HCT116 (cell line): ENCODE results near the gene FGD4. TPM values are rescaled to one million over a fixed set of nuclear protein-coding genes. Genes with fewer than 3 reads are reported as not detected.
A peak's percentile ranks its signal among the peaks of the same experiment; 100 is the strongest.

Experiments
- ATAC-seq: fragments of 200-7000 bp; cut with Tn5 transposase; 2 replicates; pipeline ENCODE4 v1.9.1; 2020; ENCODE audit warnings: mild to moderate bottlenecking, moderate library complexity
- BruUV-seq: library from RNA; stranded (reverse); fragments of 400-500 nt; replicated peaks from 2 replicates; lab custom pipeline; 2021; lab: Mats Ljungman, UMichigan
- CTCF ChIA-PET: fragments of 300-600 bp; sonication (Branson Sonifier 250); formaldehyde crosslinking; loops from one replicate; lab custom pipeline; 2021; ENCODE audit warnings: antibody characterized with exemption; lab: Charles Lee
- POLR2A ChIA-PET: fragments of 300-600, 350-600 bp; sonication (Branson Sonifier 250); formaldehyde crosslinking; loops from one replicate; lab custom pipeline; 2021; ENCODE audit warnings: antibody characterized with exemption; lab: Charles Lee
- RAD21 ChIA-PET, 2 experiments: fragments of 300-600 bp; sonication (Branson Sonifier 250); formaldehyde crosslinking; loops; one replicate each; lab custom pipeline; 2023; ENCODE audit warnings: low total read pairs in 2 of 2; ENCODE audit not compliant: uncharacterized antibody in 2 of 2, unreplicated experiment in 2 of 2, low non-redundant PET in 1 of 2; lab: Charles Lee
- DNase-seq: peaks from one replicate; pipeline ENCODE4 v3.0.0-alpha.2; 2010; ENCODE audit warnings: low read depth, low spot score
- H2AFZ ChIP-seq: fragments of 200-600 bp; shearing (Covaris generic), sonication (generic); 2 replicates; pipeline ENCODE4 v1.6.1; 2017; ENCODE audit warnings: low read depth, mixed run types, mixed read lengths, antibody characterized with exemption, low read length; ENCODE audit not compliant: poor library complexity, severe bottlenecking
- H3K27ac ChIP-seq: 2 replicates; pipeline ENCODE4 v1.5.1; 2012; ENCODE audit warnings: low read depth, low read length
- H3K27me3 ChIP-seq: fragments of 200-600 bp; sonication (generic); 2 replicates; pipeline ENCODE4 v1.6.1; 2016; ENCODE audit warnings: mixed run types, low read length, mixed read lengths; ENCODE audit not compliant: insufficient read depth
- H3K36me3 ChIP-seq, 2 experiments: fragments of 200-500 bp in 1 of 2; fragments of 200-600 bp in 1 of 2; sonication (Bioruptor generic) in 1 of 2; sonication (generic) in 1 of 2; 2 replicates each; pipeline versions ENCODE4 v1.5.1 to v1.6.1; 2014 to 2016; ENCODE audit warnings: low read length in 2 of 2, inconsistent platforms in 1 of 2, mixed read lengths in 1 of 2, mixed run types in 1 of 2; ENCODE audit not compliant: insufficient read depth in 2 of 2, control insufficient read depth in 1 of 2
- H3K4me1 ChIP-seq, 2 experiments: fragments of 200-600 bp in 1 of 2; sonication (generic) in 1 of 2; 2 replicates each; pipeline versions ENCODE4 v1.5.1 to v1.6.1; 2012 to 2017; ENCODE audit warnings: low read length in 2 of 2, inconsistent platforms in 1 of 2, mild to moderate bottlenecking in 1 of 2, mixed read lengths in 1 of 2, mixed run types in 1 of 2, moderate library complexity in 1 of 2; ENCODE audit not compliant: insufficient read depth in 2 of 2, control insufficient read depth in 1 of 2
- H3K4me2 ChIP-seq: fragments of 200-600 bp; sonication (generic); 2 replicates; pipeline ENCODE4 v1.6.1; 2017; ENCODE audit warnings: mixed run types, low read length, mixed read lengths
- H3K4me3 ChIP-seq, 2 experiments: fragments of 200-600 bp in 1 of 2; sonication (generic) in 1 of 2; replicated peaks in 1 of 2; 2 replicates each; pipeline ENCODE4 v1.5.1; 2011 to 2016; ENCODE audit warnings: low read length in 2 of 2, control low read depth in 1 of 2, low read depth in 1 of 2, mild to moderate bottlenecking in 1 of 2, mixed read lengths in 1 of 2, mixed run types in 1 of 2
- H3K79me2 ChIP-seq: fragments of 200-600 bp; sonication (generic); 2 replicates; pipeline ENCODE4 v1.6.1; 2017; ENCODE audit warnings: mild to moderate bottlenecking, mixed run types, low read length, moderate library complexity, mixed read lengths; ENCODE audit not compliant: insufficient read depth
- H3K9ac ChIP-seq: fragments of 200-600 bp; sonication (generic); 2 replicates; pipeline ENCODE4 v1.6.1; 2016; ENCODE audit warnings: low read length, mixed read lengths
- H3K9me2 ChIP-seq: fragments of 200-600 bp; sonication (generic), shearing (Covaris generic); 2 replicates; pipeline ENCODE4 v1.6.1; 2017; ENCODE audit warnings: mixed run types, mild to moderate bottlenecking, moderate library complexity; ENCODE audit not compliant: insufficient read depth
- H3K9me3 ChIP-seq, 2 experiments: fragments of 200-500 bp in 1 of 2; fragments of 200-600 bp in 1 of 2; sonication (Bioruptor generic) in 1 of 2; sonication (generic) in 1 of 2; 2 replicates each; pipeline ENCODE4 v1.6.1; 2014 to 2017; ENCODE audit warnings: low read length in 2 of 2, mixed read lengths in 2 of 2, inconsistent platforms in 1 of 2, low read depth in 1 of 2, mild to moderate bottlenecking in 1 of 2, mixed run types in 1 of 2, moderate library complexity in 1 of 2; ENCODE audit not compliant: control insufficient read depth in 1 of 2, insufficient read depth in 1 of 2
- H4K20me1 ChIP-seq: fragments of 200-600 bp; sonication (generic), shearing (Covaris generic); 2 replicates; pipeline ENCODE4 v1.6.1; 2017; ENCODE audit warnings: mixed run types, mild to moderate bottlenecking, moderate library complexity; ENCODE audit not compliant: insufficient read depth
- CBX3 ChIP-seq: IDR thresholded peaks from 2 replicates; pipeline ENCODE4 v1.6.1; 2012; ENCODE audit warnings: low read depth
- EGR1 ChIP-seq: IDR thresholded peaks from 2 replicates; pipeline ENCODE4 v1.6.1; 2012; ENCODE audit warnings: low read depth
- EZH2 ChIP-seq: fragments of 200-600 bp; sonication (generic); IDR thresholded peaks from 2 replicates; pipeline ENCODE4 v1.6.1; 2017; ENCODE audit warnings: antibody characterized with exemption, mixed run types
- EZH2phosphoT487 ChIP-seq: fragments of 200-600 bp; IDR thresholded peaks from 2 replicates; pipeline ENCODE4 v1.6.1; 2018; ENCODE audit warnings: antibody characterized with exemption, borderline replicate concordance
- FOSL1 ChIP-seq: IDR thresholded peaks from 2 replicates; pipeline ENCODE4 v1.6.1; 2012; ENCODE audit warnings: low read depth
- JUND ChIP-seq: IDR thresholded peaks from 2 replicates; pipeline ENCODE4 v1.6.1; 2012
- POLR2AphosphoS5 ChIP-seq: IDR thresholded peaks from 2 replicates; pipeline ENCODE4 v1.6.1; 2011; ENCODE audit warnings: mild to moderate bottlenecking, low read depth, low read length, moderate library complexity
- RAD21 ChIP-seq: IDR thresholded peaks from 2 replicates; pipeline ENCODE4 v1.6.1; 2012; ENCODE audit warnings: low read depth, mild to moderate bottlenecking
- SP1 ChIP-seq: IDR thresholded peaks from 2 replicates; pipeline ENCODE4 v1.6.1; 2012; ENCODE audit warnings: low read depth
- SRF ChIP-seq: IDR thresholded peaks from 2 replicates; pipeline ENCODE4 v1.6.1; 2012; ENCODE audit warnings: low read depth
- TCF7L2 ChIP-seq: IDR thresholded peaks from 2 replicates; pipeline ENCODE4 v1.7.0; 2011; ENCODE audit warnings: borderline replicate concordance, inconsistent platforms; ENCODE audit not compliant: insufficient read depth, insufficient read length; ENCODE audit errors: extremely low read depth
- YY1 ChIP-seq: IDR thresholded peaks from 2 replicates; pipeline ENCODE4 v1.6.1; 2011; ENCODE audit warnings: low read length, low read depth, moderate library complexity, mild to moderate bottlenecking; ENCODE audit not compliant: insufficient replicate concordance; ENCODE audit errors: extremely low read depth
- ZFX ChIP-seq: fragments of 450-650 bp; IDR thresholded peaks from 2 replicates; pipeline ENCODE4 v1.6.1; 2017
- ZNF274 ChIP-seq: fragments of 200-500 bp; sonication (Bioruptor generic); IDR thresholded peaks from 2 replicates; pipeline ENCODE4 v1.6.1; 2014; ENCODE audit warnings: mild to moderate bottlenecking, low read depth, low read length, inconsistent platforms
- intact Hi-C: fragments of 100-400 bp; cut with micrococcal nuclease; formaldehyde crosslinking; loops from 2 replicates; pipeline ENCODE4 v1.10.0; 2022
- total RNA-seq: library from RNA; stranded (reverse); gene quantifications from one replicate; pipeline ENCODE4 v1.2.1, GENCODE V29; 2021; ENCODE audit not compliant: unreplicated experiment
- TF ChIP-seq, protein P1 (sequence below), 3 experiments: fragments of 200-600 bp in 1 of 3; sonication (generic) in 1 of 3; IDR thresholded peaks in 2 of 3; conservative IDR thresholded peaks in 1 of 3; 2 replicates each; pipeline ENCODE4 v1.5.1; 2012 to 2017; ENCODE audit warnings: low read depth in 2 of 3, low read length in 2 of 3, antibody characterized with exemption in 1 of 3, borderline replicate concordance in 1 of 3, control low read depth in 1 of 3, mild to moderate bottlenecking in 1 of 3, mixed read lengths in 1 of 3, mixed run types in 1 of 3, moderate library complexity in 1 of 3; ENCODE audit not compliant: insufficient read depth in 1 of 3
- TF ChIP-seq, protein P2 (sequence below): IDR thresholded peaks from 2 replicates; pipeline ENCODE4 v1.6.1; 2011; ENCODE audit warnings: mild to moderate bottlenecking, low read length, moderate library complexity; ENCODE audit not compliant: insufficient replicate concordance; ENCODE audit errors: extremely low read depth
- TF ChIP-seq, protein P3 (sequence below): IDR thresholded peaks from 2 replicates; pipeline ENCODE4 v1.6.1; 2012; ENCODE audit warnings: low read depth

FGD4 gene
- total RNA-seq, 1 experiment from 2014 or later, result 7.7 TPM

DNA sequence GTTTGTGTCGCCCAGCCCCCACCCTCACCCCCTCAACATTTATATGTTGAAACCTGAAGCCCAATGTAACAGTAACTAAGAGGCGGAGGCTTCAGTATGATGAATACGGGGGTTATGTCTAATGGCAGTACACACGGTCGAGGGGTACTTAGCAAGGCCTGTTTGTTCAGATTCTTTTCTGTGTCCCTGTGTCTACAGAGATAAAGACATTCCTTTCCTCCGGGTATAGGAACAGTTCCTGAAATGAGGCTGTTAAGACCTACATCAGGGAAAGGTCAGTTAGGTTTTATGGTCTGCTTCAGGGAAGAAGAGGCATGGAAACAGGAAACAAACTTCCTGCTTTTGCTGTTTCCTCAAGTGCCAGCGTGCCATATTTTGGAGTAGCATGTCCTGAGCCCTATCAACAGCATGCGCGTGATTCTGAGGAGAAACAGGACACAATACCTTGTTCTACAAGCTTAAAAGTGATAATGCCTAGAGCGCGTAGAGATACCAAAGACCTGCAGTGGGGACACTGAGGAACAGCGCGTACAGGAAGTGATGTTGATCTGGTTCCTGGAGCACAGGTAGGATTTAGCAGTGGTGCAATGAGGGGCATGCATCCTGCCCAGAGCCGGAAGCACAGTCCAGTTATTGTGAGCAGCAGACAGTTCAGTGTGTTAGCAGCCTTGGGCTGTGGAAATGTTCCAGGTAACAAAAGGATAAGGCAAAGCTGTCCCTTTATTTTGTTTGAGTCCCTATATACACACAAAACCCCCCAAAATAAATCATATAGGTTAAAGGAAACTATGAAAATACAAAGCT lies 47.2 kb downstream of the FGD4 start:
- Histone ChIP-seq H3K27me3 (no peaks in the 10 kb centered on the region), H3K4me3 (no peak overlapping the region), H3K27ac (no peak overlapping the region), H3K4me1 (peaks cover 30 to 63% of the 10 kb centered on the region in 2 experiments), H3K9me3 (no peaks in the 10 kb centered on the region), H3K4me2 (peak overlapping the region; percentile 57), H3K79me2 (peaks cover 5% of the 10 kb centered on the region), H3K9ac (no peak overlapping the region), H4K20me1 (no peaks in the 10 kb centered on the region), H3K9me2 (no peaks in the 10 kb centered on the region), H2AFZ (no peak overlapping the region), H3K36me3 (no peaks in the 10 kb centered on the region)
- ChIA-PET POLR2A (no interaction called here), CTCF (no interaction called here), RAD21 (no interaction called here)
- DNase-seq (no peak), ATAC-seq (no peak)
- no peak for TF ChIP-seq CBX3
- TF ChIP-seq RAD21, result no peak
- no peak for TF ChIP-seq POLR2AphosphoS5
- TF ChIP-seq EGR1, result no peak
- TF ChIP-seq, protein P1, sequence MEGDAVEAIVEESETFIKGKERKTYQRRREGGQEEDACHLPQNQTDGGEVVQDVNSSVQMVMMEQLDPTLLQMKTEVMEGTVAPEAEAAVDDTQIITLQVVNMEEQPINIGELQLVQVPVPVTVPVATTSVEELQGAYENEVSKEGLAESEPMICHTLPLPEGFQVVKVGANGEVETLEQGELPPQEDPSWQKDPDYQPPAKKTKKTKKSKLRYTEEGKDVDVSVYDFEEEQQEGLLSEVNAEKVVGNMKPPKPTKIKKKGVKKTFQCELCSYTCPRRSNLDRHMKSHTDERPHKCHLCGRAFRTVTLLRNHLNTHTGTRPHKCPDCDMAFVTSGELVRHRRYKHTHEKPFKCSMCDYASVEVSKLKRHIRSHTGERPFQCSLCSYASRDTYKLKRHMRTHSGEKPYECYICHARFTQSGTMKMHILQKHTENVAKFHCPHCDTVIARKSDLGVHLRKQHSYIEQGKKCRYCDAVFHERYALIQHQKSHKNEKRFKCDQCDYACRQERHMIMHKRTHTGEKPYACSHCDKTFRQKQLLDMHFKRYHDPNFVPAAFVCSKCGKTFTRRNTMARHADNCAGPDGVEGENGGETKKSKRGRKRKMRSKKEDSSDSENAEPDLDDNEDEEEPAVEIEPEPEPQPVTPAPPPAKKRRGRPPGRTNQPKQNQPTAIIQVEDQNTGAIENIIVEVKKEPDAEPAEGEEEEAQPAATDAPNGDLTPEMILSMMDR (IDR thresholded peaks at IDR 0.05 in 2 of 3, conservative IDR thresholded peaks at IDR 0.05 in 1 of 3; ENCODE audit: borderline replicate concordance in 1 of 3, insufficient read depth in 1 of 3, low read depth in 2 of 3, low read length in 2 of 3), result no peak
- no peak for TF ChIP-seq YY1
- no peak for TF ChIP-seq FOSL1
- TF ChIP-seq, protein P2, sequence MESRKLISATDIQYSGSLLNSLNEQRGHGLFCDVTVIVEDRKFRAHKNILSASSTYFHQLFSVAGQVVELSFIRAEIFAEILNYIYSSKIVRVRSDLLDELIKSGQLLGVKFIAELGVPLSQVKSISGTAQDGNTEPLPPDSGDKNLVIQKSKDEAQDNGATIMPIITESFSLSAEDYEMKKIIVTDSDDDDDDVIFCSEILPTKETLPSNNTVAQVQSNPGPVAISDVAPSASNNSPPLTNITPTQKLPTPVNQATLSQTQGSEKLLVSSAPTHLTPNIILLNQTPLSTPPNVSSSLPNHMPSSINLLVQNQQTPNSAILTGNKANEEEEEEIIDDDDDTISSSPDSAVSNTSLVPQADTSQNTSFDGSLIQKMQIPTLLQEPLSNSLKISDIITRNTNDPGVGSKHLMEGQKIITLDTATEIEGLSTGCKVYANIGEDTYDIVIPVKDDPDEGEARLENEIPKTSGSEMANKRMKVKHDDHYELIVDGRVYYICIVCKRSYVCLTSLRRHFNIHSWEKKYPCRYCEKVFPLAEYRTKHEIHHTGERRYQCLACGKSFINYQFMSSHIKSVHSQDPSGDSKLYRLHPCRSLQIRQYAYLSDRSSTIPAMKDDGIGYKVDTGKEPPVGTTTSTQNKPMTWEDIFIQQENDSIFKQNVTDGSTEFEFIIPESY, result no peak
- no peak for TF ChIP-seq EZH2
- TF ChIP-seq ZFX, result no peak
- TF ChIP-seq, protein P3, sequence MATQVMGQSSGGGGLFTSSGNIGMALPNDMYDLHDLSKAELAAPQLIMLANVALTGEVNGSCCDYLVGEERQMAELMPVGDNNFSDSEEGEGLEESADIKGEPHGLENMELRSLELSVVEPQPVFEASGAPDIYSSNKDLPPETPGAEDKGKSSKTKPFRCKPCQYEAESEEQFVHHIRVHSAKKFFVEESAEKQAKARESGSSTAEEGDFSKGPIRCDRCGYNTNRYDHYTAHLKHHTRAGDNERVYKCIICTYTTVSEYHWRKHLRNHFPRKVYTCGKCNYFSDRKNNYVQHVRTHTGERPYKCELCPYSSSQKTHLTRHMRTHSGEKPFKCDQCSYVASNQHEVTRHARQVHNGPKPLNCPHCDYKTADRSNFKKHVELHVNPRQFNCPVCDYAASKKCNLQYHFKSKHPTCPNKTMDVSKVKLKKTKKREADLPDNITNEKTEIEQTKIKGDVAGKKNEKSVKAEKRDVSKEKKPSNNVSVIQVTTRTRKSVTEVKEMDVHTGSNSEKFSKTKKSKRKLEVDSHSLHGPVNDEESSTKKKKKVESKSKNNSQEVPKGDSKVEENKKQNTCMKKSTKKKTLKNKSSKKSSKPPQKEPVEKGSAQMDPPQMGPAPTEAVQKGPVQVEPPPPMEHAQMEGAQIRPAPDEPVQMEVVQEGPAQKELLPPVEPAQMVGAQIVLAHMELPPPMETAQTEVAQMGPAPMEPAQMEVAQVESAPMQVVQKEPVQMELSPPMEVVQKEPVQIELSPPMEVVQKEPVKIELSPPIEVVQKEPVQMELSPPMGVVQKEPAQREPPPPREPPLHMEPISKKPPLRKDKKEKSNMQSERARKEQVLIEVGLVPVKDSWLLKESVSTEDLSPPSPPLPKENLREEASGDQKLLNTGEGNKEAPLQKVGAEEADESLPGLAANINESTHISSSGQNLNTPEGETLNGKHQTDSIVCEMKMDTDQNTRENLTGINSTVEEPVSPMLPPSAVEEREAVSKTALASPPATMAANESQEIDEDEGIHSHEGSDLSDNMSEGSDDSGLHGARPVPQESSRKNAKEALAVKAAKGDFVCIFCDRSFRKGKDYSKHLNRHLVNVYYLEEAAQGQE, result no peak
- no peak for TF ChIP-seq TCF7L2
- no peak for TF ChIP-seq SP1
- no peak for TF ChIP-seq ZNF274
- TF ChIP-seq SRF, result no peak
- no peak for TF ChIP-seq EZH2phosphoT487
- TF ChIP-seq JUND, result no peak
- no TSS peak for BruUV-seq
- intact Hi-C loops, result no loop called here
